A549 (cell line): ENCODE measurements around the gene GPR158. TPM values are rescaled to one million over a fixed set of nuclear protein-coding genes. Genes with fewer than 3 reads are reported as not detected.

Experiments used
- ATAC-seq, 2 experiments: fragments of 200-7000 bp in 1 of 2; fragments of >200 bp in 1 of 2; cut with Nextera tagmentation in 1 of 2; cut with Tn5 transposase in 1 of 2; 3 replicates each; pipeline versions ENCODE4 v1.8.0 to v1.9.1; 2018 to 2020; ENCODE audit warnings: mild to moderate bottlenecking in 1 of 2, moderate library complexity in 1 of 2
- CTCF ChIA-PET: fragments of 300-600 bp; sonication (Branson Sonifier 250); formaldehyde crosslinking; extraction: SDS; loops from one replicate; lab custom pipeline; 2021; ENCODE audit warnings: antibody characterized with exemption, inconsistent platforms; lab: Yijun Ruan, JAX
- POLR2A ChIA-PET: fragments of 350-600 bp; formaldehyde crosslinking; extraction: SDS; loops from one replicate; lab custom pipeline; 2021; ENCODE audit warnings: antibody characterized with exemption, inconsistent platforms; lab: Yijun Ruan, JAX
- DNase-seq, 2 experiments: peaks; one replicate each; pipeline versions ENCODE4 v3.0.0 to v3.0.0-alpha.2; 2011 to 2016; ENCODE audit warnings: low read depth in 1 of 2, low spot score in 1 of 2
- FAIRE-seq: peaks from 2 replicates; lab custom pipeline; 2011; peaks lifted over from hg19 to GRCh38; lab: Jason Lieb, UNC
- H3K27ac ChIP-seq, 2 experiments: fragments of >200 bp; sonication (Bioruptor Twin); formaldehyde crosslinking; 3 replicates each; pipeline ENCODE4 v1.5.1; 2016 to 2017
- H3K4me1 ChIP-seq: fragments of >200 bp; sonication (Bioruptor Twin); formaldehyde crosslinking; 3 replicates; pipeline ENCODE4 v1.6.1; 2016
- H3K4me2 ChIP-seq: fragments of >200 bp; sonication (Bioruptor Twin); formaldehyde crosslinking; 3 replicates; pipeline ENCODE4 v1.6.1; 2016
- H3K4me3 ChIP-seq: fragments of >200 bp; sonication (Bioruptor Twin); formaldehyde crosslinking; 3 replicates; pipeline ENCODE4 v1.5.1; 2016
- H3K9me3 ChIP-seq: fragments of >200 bp; sonication (Bioruptor Twin); formaldehyde crosslinking; 3 replicates; pipeline ENCODE4 v1.6.1; 2016
- BCL3 ChIP-seq: fragments of >200 bp; sonication (Bioruptor Twin); formaldehyde crosslinking; IDR thresholded peaks from 3 replicates; pipeline ENCODE4 v1.6.1; 2016
- BHLHE40 ChIP-seq: IDR thresholded peaks from 2 replicates; pipeline ENCODE4 v1.6.1; 2012; ENCODE audit warnings: low read depth, low read length, inconsistent platforms
- CBX8 ChIP-seq: fragments of 200-600 bp; sonication (generic); IDR thresholded peaks from 2 replicates; pipeline ENCODE4 v1.6.1; 2016
- FOSB ChIP-seq: fragments of 250-450 bp; sonication (Bioruptor Pico); IDR thresholded peaks from 2 replicates; pipeline ENCODE4 v1.5.0; 2020; ENCODE audit warnings: mild to moderate bottlenecking, moderate library complexity
- FOSL2 ChIP-seq, 2 experiments: fragments of 450-650 bp in 1 of 2; fragments of >200 bp in 1 of 2; sonication (Bioruptor Twin) in 1 of 2; formaldehyde crosslinking; IDR thresholded peaks; 2 replicates each; pipeline versions ENCODE4 v1.5.0 to v1.6.1; 2016 to 2020; ENCODE audit warnings: mild to moderate bottlenecking in 1 of 2, moderate library complexity in 1 of 2
- FOXS1 ChIP-seq: fragments of 250-450 bp; sonication (Bioruptor Pico); IDR thresholded peaks from 2 replicates; pipeline ENCODE4 v1.5.0; 2020; ENCODE audit warnings: mild to moderate bottlenecking, moderate library complexity
- HDAC2 ChIP-seq: fragments of 200-600 bp; sonication (generic); IDR thresholded peaks from 2 replicates; pipeline ENCODE4 v1.6.1; 2016
- KDM1A ChIP-seq: fragments of 200-600 bp; sonication (generic); IDR thresholded peaks from 2 replicates; pipeline ENCODE4 v1.6.1; 2016; ENCODE audit warnings: low read depth, mild to moderate bottlenecking
- MAFK ChIP-seq: fragments of 450-650 bp; IDR thresholded peaks from 2 replicates; pipeline ENCODE4 v1.6.1; 2014; ENCODE audit not compliant: partially characterized antibody
- MAZ ChIP-seq: fragments of 150-350 bp; IDR thresholded peaks from 2 replicates; pipeline ENCODE4 v1.6.1; 2014; ENCODE audit warnings: antibody characterized with exemption, low read depth, low read length, borderline replicate concordance
- NFE2L2 ChIP-seq: fragments of 150-350 bp; conservative IDR thresholded peaks from 2 replicates; pipeline ENCODE4 v1.6.1; 2014; ENCODE audit warnings: low read length
- NPAS2 ChIP-seq: fragments of 250-450 bp; sonication (Bioruptor Pico); IDR thresholded peaks from 2 replicates; pipeline ENCODE4 v1.8.0; 2022; ENCODE audit warnings: mild to moderate bottlenecking, moderate library complexity, borderline replicate concordance
- POLR2AphosphoS2 ChIP-seq: conservative IDR thresholded peaks from 2 replicates; pipeline ENCODE4 v1.6.1; 2012; ENCODE audit warnings: low read length, improper control_type of control experiment, inconsistent platforms
- RCOR1 ChIP-seq: fragments of 150-350 bp; IDR thresholded peaks from 2 replicates; pipeline ENCODE4 v1.6.1; 2014; ENCODE audit warnings: antibody characterized with exemption, low read length, low read depth
- REST ChIP-seq: fragments of 200-600 bp; sonication (generic); IDR thresholded peaks from 2 replicates; pipeline ENCODE4 v1.6.1; 2016; ENCODE audit warnings: antibody characterized with exemption, mild to moderate bottlenecking, moderate library complexity
- RFX5 ChIP-seq: fragments of 450-650 bp; IDR thresholded peaks from 2 replicates; pipeline ENCODE4 v1.7.1; 2014; ENCODE audit warnings: antibody characterized with exemption, mild to moderate bottlenecking, moderate library complexity
- RNF2 ChIP-seq: fragments of 200-600 bp; sonication (generic); IDR thresholded peaks from 2 replicates; pipeline ENCODE4 v1.6.1; 2016; ENCODE audit warnings: low read depth, mild to moderate bottlenecking, antibody characterized with exemption, moderate library complexity, borderline replicate concordance
- TFCP2L1 ChIP-seq: fragments of 250-450 bp; sonication (Bioruptor Pico); IDR thresholded peaks from 2 replicates; pipeline ENCODE4 v1.5.0; 2021; ENCODE audit warnings: mild to moderate bottlenecking
- TP53 ChIP-seq: fragments of 250-450 bp; sonication (Bioruptor Pico); IDR thresholded peaks from 2 replicates; pipeline ENCODE4 v1.5.0; 2021; ENCODE audit warnings: mild to moderate bottlenecking, moderate library complexity
- ZNF302 ChIP-seq: fragments of 250-450 bp; sonication (Bioruptor Pico); IDR thresholded peaks from 2 replicates; pipeline ENCODE4 v1.9.0; 2021; ENCODE audit warnings: inconsistent platforms, mild to moderate bottlenecking, moderate library complexity
- ZSCAN20 ChIP-seq: fragments of 250-450 bp; sonication (Bioruptor Pico); IDR thresholded peaks from 2 replicates; pipeline ENCODE4 v1.8.0; 2022; ENCODE audit warnings: mild to moderate bottlenecking, moderate library complexity
- WGBS: methylation state at CpG from one replicate; pipeline ENCODE4 v1.1.6; 2017; ENCODE audit errors: missing lambda C conversion rate; 5-methylcytosine and 5-hydroxymethylcytosine counted together
- polyA plus RNA-seq, 4 experiments: library from polyadenylated mRNA; depleted of rRNA in 3 of 4; stranded (reverse); fragments of >200 nt; fragmentation: RNase III in 1 of 4; extraction: RNeasy Plus Mini Kit Qiagen cat#74134 plus additional on column Dnase treatment in 1 of 4; gene quantifications; 2 replicates in 3 of 4; 3 replicates in 1 of 4; pipeline ENCODE4 v1.2.3, GENCODE V29; 2011 to 2017
- TF ChIP-seq, protein P1 (sequence below): fragments of 250-450 bp; sonication (Bioruptor Pico); IDR thresholded peaks from 2 replicates; pipeline ENCODE4 v1.5.0; 2020; ENCODE audit warnings: low read depth, mild to moderate bottlenecking, moderate library complexity

Gene GPR158
- polyA plus RNA-seq, 2 of the 4 experiments (the other 2 are of a cell fraction), result 0.01 to 0.03 TPM

GRCh38 chr10:25465582-25466372 is 291.0 kb downstream of the GPR158 start:
- ATAC-seq (no peak), DNase-seq (no peak), FAIRE-seq (no peak)
- CTCF ChIA-PET, result no interaction called here
- H3K4me3 ChIP-seq, result no peak overlapping the region
- H3K27ac ChIP-seq, result no peak overlapping the region
- TF ChIP-seq TP53 (no peak), FOXS1 (no peak), RFX5 (no peak), ZNF302 (no peak), BCL3 (no peak), FOSL2 (IDR thresholded peaks at IDR 0.05) (no peak), FOSL2 (CRISPR knock-in tag; IDR thresholded peaks at IDR 0.05) (no peak), CBX8 (no peak), TFCP2L1 (CRISPR knock-in tag) (no peak), ZSCAN20 (no peak), MAZ (no peak), FOSB (CRISPR knock-in tag) (no peak)
- POLR2A ChIA-PET, result no interaction called here
- peak overlapping the region; percentile 36; the same call in 2 of the 3 replicates for H3K4me2 ChIP-seq
- 81% methylated on average over 20 of the region's 20 CpGs for WGBS
- no peaks in the 10 kb centered on the region for H3K4me1 ChIP-seq
- H3K9me3 ChIP-seq, result no peaks in the 10 kb centered on the region

- FAIRE-seq (no peak), ATAC-seq (no peak), DNase-seq (no peak)
- CTCF ChIA-PET, result no interaction called here
- Histone ChIP-seq H3K27ac (no peak overlapping the region), H3K4me1 (no peaks in the 10 kb centered on the region), H3K4me3 (no peak overlapping the region), H3K4me2 (no peak overlapping the region), H3K9me3 (no peaks in the 10 kb centered on the region)
- POLR2A ChIA-PET, result no interaction called here
- 60% methylated on average over 8 of the region's 8 CpGs for WGBS
- no peak for TF ChIP-seq MAFK
- no peak for TF ChIP-seq BHLHE40
- no peak for TF ChIP-seq ZNF302
- TF ChIP-seq CBX8, result no peak
- no peak for TF ChIP-seq HDAC2
- TF ChIP-seq REST, result no peak
- TF ChIP-seq NPAS2 (CRISPR knock-in tag), result no peak
- no peak for TF ChIP-seq RCOR1
- no peak for TF ChIP-seq KDM1A
- no peak for TF ChIP-seq RNF2
- no peak for TF ChIP-seq NFE2L2
- TF ChIP-seq, protein P1, sequence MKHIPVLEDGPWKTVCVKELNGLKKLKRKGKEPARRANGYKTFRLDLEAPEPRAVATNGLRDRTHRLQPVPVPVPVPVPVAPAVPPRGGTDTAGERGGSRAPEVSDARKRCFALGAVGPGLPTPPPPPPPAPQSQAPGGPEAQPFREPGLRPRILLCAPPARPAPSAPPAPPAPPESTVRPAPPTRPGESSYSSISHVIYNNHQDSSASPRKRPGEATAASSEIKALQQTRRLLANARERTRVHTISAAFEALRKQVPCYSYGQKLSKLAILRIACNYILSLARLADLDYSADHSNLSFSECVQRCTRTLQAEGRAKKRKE (CRISPR knock-in tag), result no peak
- no peak for TF ChIP-seq POLR2AphosphoS2
- TF ChIP-seq TP53, result no peak
Observed at GRCh38 chr10:25467881-25468280, 293.1 kb downstream of the GPR158 start.
